Right kidney (tissue), 1 donor: ENCODE results near the gene MAP1B.

Experiments
- DNase-seq: peaks from one replicate; pipeline ENCODE4 v3.0.0-alpha.2; 2016

MAP1B gene

GRCh38 chr5:72252574-72253155 lies 145.4 kb downstream of the MAP1B start:
- no peak for DNase-seq

- DNase-seq: no peak
Observed at GRCh38 chr5:72255237-72255636, 148.0 kb downstream of the MAP1B start.

DNA sequence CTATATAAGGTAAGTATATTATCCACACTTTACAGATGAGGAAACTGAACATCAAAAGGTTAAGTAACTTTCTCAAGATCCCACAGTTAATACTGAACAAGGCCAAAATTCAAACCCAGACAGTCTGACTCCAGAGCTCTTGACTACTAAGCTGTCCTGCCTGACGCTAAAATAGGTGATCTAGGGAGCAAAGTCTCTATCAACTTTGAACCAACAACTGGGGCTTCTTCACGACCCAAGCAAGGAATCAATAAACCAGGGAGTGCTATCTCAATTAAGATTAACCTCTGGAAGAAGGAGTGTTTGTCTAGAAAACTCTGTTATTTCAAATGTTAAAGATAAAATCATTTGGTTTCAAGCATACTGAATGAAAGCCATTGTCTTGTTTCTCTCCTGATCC lies 148.4 kb downstream of the MAP1B start:
- DNase-seq: no peak

DNA sequence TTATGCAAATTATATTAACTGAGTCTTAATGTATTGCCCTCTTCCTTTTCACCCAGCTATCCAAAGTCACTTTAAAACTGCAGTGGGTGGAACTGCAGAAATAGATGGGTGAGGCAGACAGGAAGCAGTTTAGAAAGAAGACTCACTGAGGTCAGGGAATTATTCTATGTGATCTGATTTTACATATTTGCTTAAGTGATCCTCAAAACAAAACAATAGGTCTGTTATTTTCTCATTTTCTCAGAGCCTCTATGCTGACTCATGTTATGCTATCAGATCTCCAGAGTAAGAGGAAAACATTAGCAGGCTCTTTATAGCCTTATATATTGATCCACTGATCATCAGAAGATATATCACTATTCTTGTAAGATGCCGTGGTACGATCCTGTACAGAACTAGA lies 149.3 kb downstream of the MAP1B start:
- DNase-seq: no peak
